IMR-90 (cell line): ENCODE results near the gene CDK14. TPM values are rescaled to one million over a fixed set of nuclear protein-coding genes. Genes with fewer than 3 reads are reported as not detected.

Experiments
- ATAC-seq: fragments of 200-7000 bp; cut with Tn5 transposase; 2 replicates; pipeline ENCODE4 v1.9.1; 2020; ENCODE audit warnings: low read depth, mild to moderate bottlenecking, moderate library complexity
- BruUV-seq: library from RNA; stranded (reverse); fragments of 400-500 nt; replicated peaks from 2 replicates; lab custom pipeline; 2021; lab: Mats Ljungman, UMichigan
- CTCF ChIA-PET: fragments of 300-600 bp; formaldehyde crosslinking; extraction: SDS; loops from one replicate; lab custom pipeline; 2021; ENCODE audit warnings: antibody characterized with exemption; lab: Yijun Ruan, JAX
- POLR2A ChIA-PET: fragments of 300-600 bp; sonication (Branson Sonifier 250); formaldehyde crosslinking; loops from one replicate; lab custom pipeline; 2022; ENCODE audit warnings: antibody characterized with exemption; ENCODE audit not compliant: unreplicated experiment; lab: Charles Lee
- DNase-seq: peaks from one replicate; pipeline ENCODE4 v3.0.0; 2013
- H2AFZ ChIP-seq: replicated peaks from 2 replicates; pipeline ENCODE3; 2013; ENCODE audit warnings: low read length, mild to moderate bottlenecking; ENCODE audit not compliant: poor library complexity
- H2AK5ac ChIP-seq: 2 replicates; pipeline ENCODE4 v1.6.1; 2013; ENCODE audit warnings: low read depth, low read length, inconsistent platforms
- H2AK9ac ChIP-seq: replicated peaks from 2 replicates; pipeline ENCODE3; 2013; ENCODE audit warnings: mild to moderate bottlenecking, low read depth, low read length, moderate library complexity; ENCODE audit not compliant: poor library complexity
- H2BK120ac ChIP-seq: 2 replicates; pipeline ENCODE4 v1.6.1; 2013; ENCODE audit warnings: low read depth, low read length, inconsistent platforms
- H2BK15ac ChIP-seq: 3 replicates; pipeline ENCODE4 v1.6.1; 2013; ENCODE audit warnings: low read depth, low read length, inconsistent platforms
- H2BK20ac ChIP-seq: 2 replicates; pipeline ENCODE4 v1.6.1; 2013; ENCODE audit warnings: low read depth, mild to moderate bottlenecking, inconsistent platforms, low read length, moderate library complexity
- H2BK5ac ChIP-seq: 2 replicates; pipeline ENCODE4 v1.6.1; 2013; ENCODE audit warnings: mild to moderate bottlenecking, low read depth, low read length, inconsistent platforms; ENCODE audit not compliant: poor library complexity, severe bottlenecking
- H3K14ac ChIP-seq: replicated peaks from 2 replicates; pipeline ENCODE4 v1.6.1; 2013; ENCODE audit warnings: low read depth, low read length, inconsistent platforms
- H3K18ac ChIP-seq: 2 replicates; pipeline ENCODE4 v1.6.1; 2013; ENCODE audit warnings: low read depth, low read length, control low read depth
- H3K23ac ChIP-seq: 2 replicates; pipeline ENCODE4 v1.6.1; 2013; ENCODE audit warnings: low read depth, low read length, inconsistent platforms
- H3K27ac ChIP-seq: 2 replicates; pipeline ENCODE4 v1.5.1; 2013; ENCODE audit warnings: mild to moderate bottlenecking, control low read depth, low read length; ENCODE audit not compliant: insufficient read depth
- H3K27me3 ChIP-seq: 2 replicates; pipeline ENCODE4 v1.6.1; 2013; ENCODE audit warnings: low read length; ENCODE audit not compliant: control insufficient read depth, insufficient read depth
- H3K36me3 ChIP-seq: 2 replicates; pipeline ENCODE4 v1.6.1; 2013; ENCODE audit warnings: low read length, mixed read lengths; ENCODE audit not compliant: control insufficient read depth, insufficient read depth
- H3K4ac ChIP-seq: 2 replicates; pipeline ENCODE4 v1.6.1; 2013; ENCODE audit warnings: low read depth, low read length, inconsistent platforms
- H3K4me1 ChIP-seq: 2 replicates; pipeline ENCODE4 v1.6.1; 2013; ENCODE audit warnings: low read length, mixed read lengths; ENCODE audit not compliant: control insufficient read depth, insufficient read depth
- H3K4me2 ChIP-seq: 2 replicates; pipeline ENCODE4 v1.6.1; 2013; ENCODE audit warnings: low read depth, mild to moderate bottlenecking, control low read depth, low read length, moderate library complexity
- H3K4me3 ChIP-seq: 2 replicates; pipeline ENCODE4 v1.5.1; 2013; ENCODE audit warnings: low read depth, mild to moderate bottlenecking, control low read depth, low read length, moderate library complexity; ENCODE audit not compliant: insufficient read depth
- H3K56ac ChIP-seq: 2 replicates; pipeline ENCODE4 v1.6.1; 2013; ENCODE audit warnings: low read length, inconsistent platforms; ENCODE audit not compliant: insufficient read depth; ENCODE audit errors: extremely low read depth
- H3K79me1 ChIP-seq, 2 experiments: 2 replicates each; pipeline ENCODE4 v1.6.1; 2013; ENCODE audit warnings: low read length in 2 of 2, inconsistent platforms in 1 of 2, low read depth in 1 of 2
- H3K9ac ChIP-seq: 2 replicates; pipeline ENCODE4 v1.6.1; 2013; ENCODE audit warnings: low read depth, low read length, control low read depth
- H3K9me1 ChIP-seq: 2 replicates; pipeline ENCODE4 v1.6.1; 2013; ENCODE audit warnings: low read length, inconsistent platforms; ENCODE audit not compliant: insufficient read depth
- H3K9me3 ChIP-seq: 2 replicates; pipeline ENCODE4 v1.6.1; 2013; ENCODE audit warnings: low read length; ENCODE audit not compliant: control insufficient read depth, insufficient read depth
- H4K20me1 ChIP-seq: 2 replicates; pipeline ENCODE4 v1.6.1; 2013; ENCODE audit warnings: low read length, inconsistent platforms; ENCODE audit not compliant: insufficient read depth
- H4K5ac ChIP-seq: 2 replicates; pipeline ENCODE4 v1.6.1; 2013; ENCODE audit warnings: mild to moderate bottlenecking, low read depth, low read length, control low read depth
- H4K8ac ChIP-seq, 2 experiments: 2 replicates each; pipeline ENCODE4 v1.6.1; 2013; ENCODE audit warnings: low read depth in 2 of 2, low read length in 2 of 2, control low read depth in 1 of 2, inconsistent platforms in 1 of 2
- H4K91ac ChIP-seq: 2 replicates; pipeline ENCODE4 v1.6.1; 2013; ENCODE audit warnings: low read depth, low read length, inconsistent platforms; ENCODE audit not compliant: insufficient read depth
- BHLHE40 ChIP-seq: fragments of 150-350 bp; IDR thresholded peaks from 2 replicates; pipeline ENCODE4 v1.6.1; 2016; ENCODE audit warnings: mild to moderate bottlenecking, low read depth, low read length
- FOS ChIP-seq: fragments of 150-350 bp; IDR thresholded peaks from 2 replicates; pipeline ENCODE4 v1.6.1; 2016; ENCODE audit warnings: low read depth, low read length
- MAFK ChIP-seq: IDR thresholded peaks from 2 replicates; pipeline ENCODE4 v1.6.1; 2012; ENCODE audit warnings: low read depth, low read length, improper control_type of control experiment
- MXI1 ChIP-seq: IDR thresholded peaks from 2 replicates; pipeline ENCODE4 v1.6.1; 2012; ENCODE audit warnings: low read depth, mild to moderate bottlenecking, low read length, moderate library complexity, borderline replicate concordance
- RAD21 ChIP-seq: IDR thresholded peaks from 2 replicates; pipeline ENCODE4 v1.6.1; 2012; ENCODE audit warnings: low read length, improper control_type of control experiment
- RCOR1 ChIP-seq: IDR thresholded peaks from 2 replicates; pipeline ENCODE4 v1.6.1; 2012; ENCODE audit warnings: mild to moderate bottlenecking, low read length, improper control_type of control experiment; ENCODE audit not compliant: insufficient replicate concordance
- WGBS, 2 experiments: methylation state at CpG; one replicate each; pipeline versions ENCODE4 v1.1.5 to v1.1.7; 2013; ENCODE audit warnings: missing lambda C conversion rate in 2 of 2; ENCODE audit not compliant: insufficient read length in 1 of 2; ENCODE audit errors: extremely low coverage in 2 of 2; 5-methylcytosine and 5-hydroxymethylcytosine counted together
- dilution Hi-C: fragments of 300-500 bp; cut with HindIII; formaldehyde crosslinking; loops from one replicate; pipeline ENCODE4 v1.14.3; 2018; ENCODE audit warnings: low sequenced_read_pairs; ENCODE audit not compliant: unreplicated experiment
- in situ Hi-C: fragments of 300-500 bp; cut with MboI; formaldehyde crosslinking; loops from 3 replicates; pipeline ENCODE4 v1.14.3; 2019; ENCODE audit warnings: low sequenced_read_pairs, inconsistent platforms, mixed read lengths
- intact Hi-C: fragments of 100-400 bp; cut with micrococcal nuclease; formaldehyde crosslinking; loops from 2 replicates; pipeline ENCODE4 v1.10.0; 2022
- polyA plus RNA-seq, 3 experiments: library from polyadenylated mRNA; depleted of rRNA; stranded (reverse); fragments of >200 nt; gene quantifications; 2 replicates each; pipeline ENCODE4 v1.2.3, GENCODE V29; 2012; ENCODE audit warnings: low replicate concordance in 1 of 3
- total RNA-seq: library from RNA; depleted of rRNA; stranded (reverse); fragments of >200 nt; gene quantifications from 2 replicates; pipeline ENCODE4 v1.2.3, GENCODE V29; 2012
- TF ChIP-seq, protein P1 (sequence below): fragments of 150-350 bp; IDR thresholded peaks from 2 replicates; pipeline ENCODE4 v1.6.1; 2016; ENCODE audit warnings: low read depth, mild to moderate bottlenecking, low read length, moderate library complexity, borderline replicate concordance

CDK14 gene
- total and polyA plus RNA-seq, 2 of the 4 experiments (the other 2 are of a cell fraction): 10.1 to 29.6 TPM

- ChIA-PET CTCF (no interaction called here), POLR2A (no interaction called here)
- H2BK15ac ChIP-seq: no peak overlapping the region
- H3K9me1 ChIP-seq: no peaks in the 10 kb centered on the region
- no peak overlapping the region for H3K9ac ChIP-seq
- in situ Hi-C loops (no loop called here), intact Hi-C loops (no loop called here), dilution Hi-C loops (no loop called here)
- ATAC-seq (no peak), DNase-seq (no peak)
- H4K5ac ChIP-seq: no peak overlapping the region
- H2AK9ac ChIP-seq: no peak overlapping the region
- no peak overlapping the region for H3K27ac ChIP-seq
- no peak overlapping the region for H2AFZ ChIP-seq
- peaks cover 2% of the 10 kb centered on the region; the same call in 1 of the 2 replicates for H3K9me3 ChIP-seq
- H4K91ac ChIP-seq: no peak overlapping the region
- no peak overlapping the region for H3K18ac ChIP-seq
- H2BK5ac ChIP-seq: no peak overlapping the region
- H2BK120ac ChIP-seq: no peak overlapping the region
- no peak overlapping the region for H3K4me2 ChIP-seq
- H4K20me1 ChIP-seq: no peaks in the 10 kb centered on the region
- no peak overlapping the region for H3K23ac ChIP-seq
- no peaks in the 10 kb centered on the region for H3K79me1 ChIP-seq
- H3K36me3 ChIP-seq: no peaks in the 10 kb centered on the region; the same call in 1 of the 2 replicates
- no peak for TF ChIP-seq MXI1
- TF ChIP-seq BHLHE40: no peak
- no peak for TF ChIP-seq RAD21
- TF ChIP-seq, protein P1, sequence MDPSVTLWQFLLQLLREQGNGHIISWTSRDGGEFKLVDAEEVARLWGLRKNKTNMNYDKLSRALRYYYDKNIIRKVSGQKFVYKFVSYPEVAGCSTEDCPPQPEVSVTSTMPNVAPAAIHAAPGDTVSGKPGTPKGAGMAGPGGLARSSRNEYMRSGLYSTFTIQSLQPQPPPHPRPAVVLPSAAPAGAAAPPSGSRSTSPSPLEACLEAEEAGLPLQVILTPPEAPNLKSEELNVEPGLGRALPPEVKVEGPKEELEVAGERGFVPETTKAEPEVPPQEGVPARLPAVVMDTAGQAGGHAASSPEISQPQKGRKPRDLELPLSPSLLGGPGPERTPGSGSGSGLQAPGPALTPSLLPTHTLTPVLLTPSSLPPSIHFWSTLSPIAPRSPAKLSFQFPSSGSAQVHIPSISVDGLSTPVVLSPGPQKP: no peak
- no peak for TF ChIP-seq FOS
- TF ChIP-seq RCOR1: no peak
- peak; percentile 74 for TF ChIP-seq MAFK
- no peak overlapping the region for H4K8ac ChIP-seq
- no peaks in the 10 kb centered on the region for H3K4me1 ChIP-seq
- no TSS peak for BruUV-seq
- no peaks in the 10 kb centered on the region for H3K27me3 ChIP-seq
- H3K56ac ChIP-seq: no peak overlapping the region
- no peak overlapping the region for H2AK5ac ChIP-seq
- H3K14ac ChIP-seq: no peak overlapping the region
- H2BK20ac ChIP-seq: no peak overlapping the region
- WGBS, 2 experiments: no CpG with 5 or more reads among the region's 1 CpG
- H3K4me3 ChIP-seq: no peak overlapping the region
- no peak overlapping the region for H3K4ac ChIP-seq
Measured at GRCh38 chr7:90984692-90985091, 388.6 kb downstream of the CDK14 start.
